Calu3 (cell line): Measurements from ENCODE around the gene PDE6G. TPM values are rescaled to one million over a fixed set of nuclear protein-coding genes. Genes with fewer than 3 reads are reported as not detected.
A peak's percentile ranks its signal among the peaks of the same experiment; 100 is the strongest.

Experiments
- BruUV-seq: library from RNA; stranded (reverse); fragments of 400-500 nt; replicated peaks from 2 replicates; lab custom pipeline; 2021; lab: Mats Ljungman, UMichigan
- CTCF ChIA-PET: fragments of 300-600 bp; sonication (Branson Sonifier 250); formaldehyde crosslinking; loops from one replicate; lab custom pipeline; 2022; ENCODE audit warnings: antibody characterized with exemption; lab: Charles Lee
- DNase-seq: peaks from one replicate; pipeline ENCODE4 v3.0.0; 2022
- H3K27ac Mint-ChIP-seq: one replicate; pipeline ENCODE4 v1.8.0; 2022; ENCODE audit warnings: mixed read lengths; ENCODE audit not compliant: unreplicated experiment
- H3K27me3 Mint-ChIP-seq: one replicate; pipeline ENCODE4 v1.8.0; 2022; ENCODE audit warnings: mixed read lengths; ENCODE audit not compliant: unreplicated experiment
- H3K36me3 Mint-ChIP-seq: one replicate; pipeline ENCODE4 v1.8.0; 2022; ENCODE audit warnings: mild to moderate bottlenecking, moderate library complexity, mixed read lengths; ENCODE audit not compliant: insufficient read depth, unreplicated experiment
- H3K4me1 Mint-ChIP-seq: one replicate; pipeline ENCODE4 v1.8.0; 2022; ENCODE audit warnings: mild to moderate bottlenecking, low read depth, mixed read lengths; ENCODE audit not compliant: unreplicated experiment
- H3K4me3 Mint-ChIP-seq: one replicate; pipeline ENCODE4 v1.8.0; 2022; ENCODE audit warnings: mild to moderate bottlenecking, low read depth, moderate library complexity, mixed read lengths; ENCODE audit not compliant: unreplicated experiment
- H3K9me3 Mint-ChIP-seq: one replicate; pipeline ENCODE4 v1.8.0; 2022; ENCODE audit warnings: low read depth, mixed read lengths; ENCODE audit not compliant: unreplicated experiment
- intact Hi-C: fragments of 100-400 bp; cut with micrococcal nuclease; formaldehyde crosslinking; loops from one replicate; pipeline ENCODE4 v1.10.0; 2022; ENCODE audit not compliant: unreplicated experiment
- total RNA-seq: library from RNA; stranded (reverse); gene quantifications from 2 replicates; pipeline ENCODE4 v1.2.3, GENCODE V29; 2022
- TF ChIP-seq, protein P1 (sequence below): fragments of 200-600 bp; IDR thresholded peaks from one replicate; pipeline ENCODE4 v1.8.0; 2022; ENCODE audit warnings: antibody characterized with exemption; ENCODE audit not compliant: unreplicated experiment

Gene PDE6G
- total RNA-seq, 1 experiment from 2014 or later: not detected

DNA sequence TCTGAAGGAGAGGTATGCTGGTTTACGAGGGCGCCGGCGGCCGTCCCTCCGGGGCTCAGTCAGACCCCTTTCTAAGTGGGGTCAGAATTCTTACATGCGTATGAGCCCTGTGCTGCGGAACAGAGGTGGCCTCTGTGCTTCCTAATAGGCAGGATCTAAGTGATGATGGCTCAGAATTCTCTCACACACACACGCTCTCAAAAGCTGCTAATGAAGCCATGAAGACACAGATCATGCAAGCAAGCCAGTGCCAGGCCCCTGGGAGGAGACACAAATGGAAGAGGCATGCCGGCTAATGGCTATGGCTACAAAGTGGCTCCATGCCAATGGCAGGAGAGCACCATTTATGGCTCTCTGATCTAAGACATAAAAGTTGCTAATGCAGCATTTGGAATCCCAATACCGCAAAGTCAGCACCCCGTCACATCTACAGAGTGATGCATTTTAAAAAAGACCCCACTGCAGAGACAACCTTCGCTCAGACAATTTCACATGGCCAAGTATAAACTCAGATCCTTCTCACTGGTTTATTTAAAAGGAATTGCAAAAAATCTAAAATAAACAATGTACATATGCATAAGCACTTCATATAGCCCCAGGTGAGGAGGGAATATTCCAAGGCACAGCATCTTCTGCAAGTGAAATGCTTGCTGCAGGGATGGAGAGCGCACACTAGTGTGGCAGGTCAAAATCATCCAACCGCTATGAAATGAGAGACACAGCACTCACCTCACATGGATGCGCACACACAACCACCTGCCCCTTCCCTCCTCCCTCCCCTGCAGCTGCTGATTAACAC, 44.0 kb downstream of the PDE6G start:
- peaks cover 71% of the 10 kb centered on the region for H3K36me3 Mint-ChIP-seq
- CTCF ChIA-PET: no interaction called here

DNA sequence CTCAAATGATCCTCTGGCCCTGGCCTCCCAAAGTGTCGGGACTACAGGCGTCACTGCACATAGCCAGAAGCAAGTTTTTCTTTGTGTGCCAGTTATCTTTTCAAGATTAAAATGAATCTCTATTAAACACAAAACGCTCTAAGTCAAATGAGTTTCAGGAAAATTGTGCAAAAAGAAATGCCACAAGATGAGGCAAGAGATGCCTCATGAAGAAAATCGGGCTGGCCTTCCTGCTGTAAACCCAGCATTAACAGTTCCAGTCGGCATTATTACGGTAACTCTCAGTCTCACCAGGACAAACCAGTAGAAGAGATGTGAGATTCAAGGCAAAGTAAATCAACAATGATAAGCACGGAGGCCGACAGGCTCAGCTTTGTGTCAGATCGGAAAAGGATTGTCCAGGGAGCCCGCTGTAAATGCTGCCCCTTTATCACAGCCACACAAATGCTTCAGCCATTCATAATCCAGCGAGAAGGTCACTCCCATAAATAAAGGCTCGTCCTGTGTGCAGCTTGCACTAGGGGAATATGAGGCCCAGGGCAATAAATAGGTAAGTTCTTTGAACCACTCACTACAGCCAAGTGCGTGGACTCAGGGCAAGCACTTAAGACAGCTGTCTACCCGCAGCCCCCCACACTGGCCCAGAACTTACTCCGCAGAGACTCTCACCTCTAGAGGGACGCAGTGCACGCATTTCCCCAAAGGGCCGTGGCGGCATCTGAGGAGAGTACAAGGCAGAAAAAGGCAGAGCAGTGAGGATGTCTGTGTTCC, 46.6 kb downstream of the PDE6G start:
- no peak for DNase-seq
- CTCF ChIA-PET: interaction anchor here (0.6 to 1.2 kb wide), 2 partner anchors 10 to 46 kb away, joined by 3 read pairs; no protein-coding TSS in a partner anchor
- intact Hi-C loops: no loop called here
- Mint-ChIP-seq H3K27me3 (no peaks in the 10 kb centered on the region), H3K4me3 (no peak overlapping the region), H3K4me1 (no peaks in the 10 kb centered on the region), H3K27ac (no peak overlapping the region), H3K36me3 (peaks cover 68% of the 10 kb centered on the region), H3K9me3 (no peaks in the 10 kb centered on the region)
- BruUV-seq: TSS peak; percentile 9
- TF ChIP-seq, protein P1, sequence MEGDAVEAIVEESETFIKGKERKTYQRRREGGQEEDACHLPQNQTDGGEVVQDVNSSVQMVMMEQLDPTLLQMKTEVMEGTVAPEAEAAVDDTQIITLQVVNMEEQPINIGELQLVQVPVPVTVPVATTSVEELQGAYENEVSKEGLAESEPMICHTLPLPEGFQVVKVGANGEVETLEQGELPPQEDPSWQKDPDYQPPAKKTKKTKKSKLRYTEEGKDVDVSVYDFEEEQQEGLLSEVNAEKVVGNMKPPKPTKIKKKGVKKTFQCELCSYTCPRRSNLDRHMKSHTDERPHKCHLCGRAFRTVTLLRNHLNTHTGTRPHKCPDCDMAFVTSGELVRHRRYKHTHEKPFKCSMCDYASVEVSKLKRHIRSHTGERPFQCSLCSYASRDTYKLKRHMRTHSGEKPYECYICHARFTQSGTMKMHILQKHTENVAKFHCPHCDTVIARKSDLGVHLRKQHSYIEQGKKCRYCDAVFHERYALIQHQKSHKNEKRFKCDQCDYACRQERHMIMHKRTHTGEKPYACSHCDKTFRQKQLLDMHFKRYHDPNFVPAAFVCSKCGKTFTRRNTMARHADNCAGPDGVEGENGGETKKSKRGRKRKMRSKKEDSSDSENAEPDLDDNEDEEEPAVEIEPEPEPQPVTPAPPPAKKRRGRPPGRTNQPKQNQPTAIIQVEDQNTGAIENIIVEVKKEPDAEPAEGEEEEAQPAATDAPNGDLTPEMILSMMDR: no peak

More for the DNA sequence above, 44.0 kb downstream of the PDE6G start:
- no peak overlapping the region for H3K4me3 Mint-ChIP-seq
- TF ChIP-seq, protein P1: no peak
- no peak overlapping the region for H3K27ac Mint-ChIP-seq
- H3K27me3 Mint-ChIP-seq: no peaks in the 10 kb centered on the region
- intact Hi-C loops: no loop called here
- H3K9me3 Mint-ChIP-seq: no peaks in the 10 kb centered on the region
- no peaks in the 10 kb centered on the region for H3K4me1 Mint-ChIP-seq
- BruUV-seq: no TSS peak
- no peak for DNase-seq

DNA sequence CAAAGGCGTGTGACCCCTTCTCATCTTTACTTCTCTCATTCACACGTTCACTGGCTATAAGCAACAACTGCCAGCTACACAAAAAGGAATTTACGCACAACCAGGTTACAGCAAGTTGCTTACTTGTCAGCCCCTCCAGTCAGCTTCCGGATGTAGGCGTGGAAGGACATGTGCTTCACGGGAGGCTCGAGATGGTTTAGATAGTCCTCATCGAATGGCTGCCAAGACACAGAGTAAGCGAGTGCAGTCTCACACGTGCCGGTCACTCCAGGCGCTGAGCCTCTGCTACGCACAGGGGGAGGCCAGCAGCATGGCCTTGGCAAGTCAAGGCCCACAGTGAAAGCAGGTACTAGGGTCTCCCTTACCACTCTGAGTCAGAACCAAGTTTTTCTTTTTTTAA, 47.7 kb downstream of the PDE6G start:
- CTCF ChIA-PET: interaction anchor here (1.2 kb wide), 1 partner anchor 9 kb away, joined by 3 read pairs; no protein-coding TSS in a partner anchor
- Mint-ChIP-seq H3K4me3 (no peak overlapping the region), H3K36me3 (peaks cover 65% of the 10 kb centered on the region), H3K4me1 (no peaks in the 10 kb centered on the region), H3K27me3 (no peaks in the 10 kb centered on the region), H3K27ac (no peak overlapping the region), H3K9me3 (no peaks in the 10 kb centered on the region)
- TF ChIP-seq, protein P1: no peak
- no peak for DNase-seq
- BruUV-seq: no TSS peak
- intact Hi-C loops: no loop called here

DNA sequence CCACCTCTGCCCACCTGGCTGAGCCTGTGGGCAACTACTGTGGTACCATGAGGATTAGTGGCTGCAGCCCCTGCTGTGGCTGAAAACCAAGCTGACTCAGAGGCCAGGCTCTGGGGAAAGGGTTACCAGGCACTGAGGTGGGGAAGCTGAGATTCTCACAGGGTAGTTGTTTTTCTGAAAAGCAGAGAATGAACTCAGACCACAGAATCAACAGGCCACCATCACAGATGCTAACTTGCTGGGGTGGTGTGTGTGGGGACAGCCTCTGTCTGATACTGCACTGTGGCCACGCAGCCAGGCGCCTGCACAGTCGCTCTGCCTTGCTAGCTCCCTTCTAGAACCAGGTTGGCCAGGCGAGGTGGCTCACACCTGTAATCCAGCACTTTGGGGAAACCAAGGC, 48.3 kb downstream of the PDE6G start:
- TF ChIP-seq, protein P1: no peak
- BruUV-seq: no TSS peak
- no peak for DNase-seq
- Mint-ChIP-seq H3K4me3 (no peak overlapping the region), H3K9me3 (no peaks in the 10 kb centered on the region), H3K4me1 (no peaks in the 10 kb centered on the region), H3K27me3 (no peaks in the 10 kb centered on the region), H3K36me3 (peaks cover 60% of the 10 kb centered on the region), H3K27ac (no peak overlapping the region)
- intact Hi-C loops: no loop called here
- CTCF ChIA-PET: no interaction called here
